GM23338 (cell line): Measurements from ENCODE around the gene CPT1C. TPM values are rescaled to one million over a fixed set of nuclear protein-coding genes. Genes with fewer than 3 reads are reported as not detected.

Source experiments
- ATAC-seq: fragments of 200-7000 bp; cut with Tn5 transposase; 3 replicates; pipeline ENCODE4 v1.9.1; 2020
- DNase-seq: peaks from one replicate; pipeline ENCODE4 v3.0.0-alpha.2; 2015; ENCODE audit warnings: low spot score
- H2AFZ ChIP-seq: fragments of 200-600 bp; sonication (generic); 2 replicates; pipeline ENCODE4 v1.8.0; 2016; ENCODE audit warnings: antibody characterized with exemption, mild to moderate bottlenecking, moderate library complexity
- H3F3A ChIP-seq: fragments of 200-600 bp; sonication (generic); replicated peaks from 2 replicates; pipeline ENCODE4 v1.8.0; 2017; ENCODE audit warnings: antibody characterized with exemption, mixed run types, low read depth
- H3K27ac ChIP-seq: fragments of 200-600 bp; sonication (generic); 2 replicates; pipeline ENCODE4 v1.6.1; 2016; ENCODE audit warnings: low read depth
- H3K27me3 ChIP-seq: fragments of 200-600 bp; sonication (generic); 2 replicates; pipeline ENCODE4 v1.8.0; 2016; ENCODE audit warnings: mild to moderate bottlenecking, mixed run types, moderate library complexity; ENCODE audit not compliant: insufficient read depth
- H3K36me3 ChIP-seq: fragments of 200-600 bp; sonication (generic); 2 replicates; pipeline ENCODE4 v1.8.0; 2016; ENCODE audit warnings: mild to moderate bottlenecking; ENCODE audit not compliant: insufficient read depth
- H3K4me1 ChIP-seq: fragments of 200-600 bp; sonication (generic); 2 replicates; pipeline ENCODE4 v1.8.0; 2016; ENCODE audit warnings: mild to moderate bottlenecking, moderate library complexity; ENCODE audit not compliant: insufficient read depth
- H3K4me2 ChIP-seq: fragments of 200-600 bp; sonication (generic); 2 replicates; pipeline ENCODE4 v1.7.1; 2017; ENCODE audit warnings: mixed run types
- H3K4me3 ChIP-seq: fragments of 200-600 bp; sonication (generic); 2 replicates; pipeline ENCODE4 v1.6.1; 2016; ENCODE audit warnings: mixed run types
- H3K79me2 ChIP-seq: fragments of 200-600 bp; sonication (generic); replicated peaks from 2 replicates; pipeline ENCODE4 v1.8.0; 2017; ENCODE audit warnings: mild to moderate bottlenecking; ENCODE audit not compliant: insufficient read depth
- H3K9me2 ChIP-seq: fragments of 200-600 bp; sonication (generic); 2 replicates; pipeline ENCODE4 v1.8.0; 2017; ENCODE audit not compliant: insufficient read depth
- H4K20me1 ChIP-seq: fragments of 200-600 bp; sonication (generic); replicated peaks from 2 replicates; pipeline ENCODE4 v1.8.0; 2017; ENCODE audit warnings: mild to moderate bottlenecking; ENCODE audit not compliant: insufficient read depth
- H3K27ac Mint-ChIP-seq: 2 replicates; pipeline ENCODE4 v1.8.0; 2020; ENCODE audit warnings: inconsistent platforms, mild to moderate bottlenecking, moderate library complexity, mixed read lengths
- H3K27me3 Mint-ChIP-seq: 3 replicates; pipeline ENCODE4 v1.8.0; 2022; ENCODE audit warnings: low read depth, mild to moderate bottlenecking, moderate library complexity, mixed read lengths, inconsistent platforms; ENCODE audit not compliant: insufficient read depth, poor library complexity
- H3K36me3 Mint-ChIP-seq: 3 replicates; pipeline ENCODE4 v1.8.0; 2021; ENCODE audit warnings: low read depth, mild to moderate bottlenecking, inconsistent platforms, moderate library complexity, mixed read lengths
- H3K4me1 Mint-ChIP-seq: 3 replicates; pipeline ENCODE4 v1.8.0; 2020; ENCODE audit warnings: mild to moderate bottlenecking, inconsistent platforms, mixed read lengths
- H3K4me3 Mint-ChIP-seq: 3 replicates; pipeline ENCODE4 v1.8.0; 2021; ENCODE audit warnings: moderate library complexity, mild to moderate bottlenecking, inconsistent platforms, mixed read lengths
- H3K9me3 Mint-ChIP-seq: 3 replicates; pipeline ENCODE4 v1.8.0; 2020; ENCODE audit warnings: moderate library complexity, mild to moderate bottlenecking, inconsistent platforms, mixed read lengths
- CREB1 ChIP-seq: fragments of 250-450 bp; sonication (Bioruptor Pico); IDR thresholded peaks from 2 replicates; pipeline ENCODE4 v1.5.0; 2020; ENCODE audit warnings: low read depth, mild to moderate bottlenecking, moderate library complexity
- CTCF ChIP-seq, 2 experiments: fragments of 200-600 bp in 1 of 2; sonication (generic) in 1 of 2; conservative IDR thresholded peaks; 2 replicates each; pipeline versions ENCODE4 v1.5.1 to v1.6.1; 2016 to 2017; ENCODE audit warnings: antibody characterized with exemption in 2 of 2, low read depth in 2 of 2, mild to moderate bottlenecking in 2 of 2, moderate library complexity in 1 of 2
- ETS1 ChIP-seq: IDR thresholded peaks from 2 replicates; pipeline ENCODE4 v1.6.1; 2016; ENCODE audit warnings: antibody characterized with exemption
- EZH2 ChIP-seq: fragments of 200-600 bp; sonication (generic); IDR thresholded peaks from one replicate; pipeline ENCODE4 v1.8.0; 2017; ENCODE audit warnings: antibody characterized with exemption, mild to moderate bottlenecking, low read depth; ENCODE audit not compliant: unreplicated experiment
- JUNB ChIP-seq: IDR thresholded peaks from one replicate; pipeline ENCODE4 v1.6.1; 2016; ENCODE audit warnings: antibody characterized with exemption; ENCODE audit not compliant: unreplicated experiment
- NANOG ChIP-seq: IDR thresholded peaks from 2 replicates; pipeline ENCODE4 v1.6.1; 2016; ENCODE audit warnings: antibody characterized with exemption, borderline replicate concordance
- POLR2AphosphoS5 ChIP-seq: IDR thresholded peaks from 2 replicates; pipeline ENCODE4 v1.6.1; 2016; ENCODE audit warnings: antibody characterized with exemption, low read depth
- ZNF114 ChIP-seq: fragments of 250-450 bp; sonication (Bioruptor Pico); IDR thresholded peaks from 2 replicates; pipeline ENCODE4 v1.5.0; 2020; ENCODE audit warnings: mild to moderate bottlenecking, moderate library complexity
- ZNF462 ChIP-seq: fragments of 250-450 bp; sonication (Bioruptor Pico); IDR thresholded peaks from 2 replicates; pipeline ENCODE4 v1.5.0; 2020; ENCODE audit warnings: mild to moderate bottlenecking, moderate library complexity
- long read RNA-seq: library from polyadenylated mRNA; unstranded; transcript quantifications from one replicate; pipeline ENCODE4 v2.0.0, GENCODE V29; 2020; ENCODE audit not compliant: unreplicated experiment
- polyA plus RNA-seq: library from polyadenylated mRNA; unstranded; fragments of >200 nt; fragmentation: Nextera tagmentation; extraction: Ambion mirVana; gene quantifications from 2 replicates; pipeline ENCODE4 v1.2.1, GENCODE V29; 2016
- total RNA-seq: library from RNA; depleted of rRNA; stranded (reverse); fragments of >200 nt; shearing (Covaris generic); gene quantifications from 2 replicates; pipeline ENCODE4 v1.2.3, GENCODE V29; 2014; rRNA removed

Gene CPT1C
- total RNA-seq (46.8 and 63.4 TPM in 2 replicates), polyA plus RNA-seq (77.3 and 79.3 TPM in 2 replicates)
- long read RNA-seq, partial matches to known transcripts, result 9 of 20 reads
- long read RNA-seq, other reads (novel, unspliced or antisense), result 5 of 20 reads

DNA sequence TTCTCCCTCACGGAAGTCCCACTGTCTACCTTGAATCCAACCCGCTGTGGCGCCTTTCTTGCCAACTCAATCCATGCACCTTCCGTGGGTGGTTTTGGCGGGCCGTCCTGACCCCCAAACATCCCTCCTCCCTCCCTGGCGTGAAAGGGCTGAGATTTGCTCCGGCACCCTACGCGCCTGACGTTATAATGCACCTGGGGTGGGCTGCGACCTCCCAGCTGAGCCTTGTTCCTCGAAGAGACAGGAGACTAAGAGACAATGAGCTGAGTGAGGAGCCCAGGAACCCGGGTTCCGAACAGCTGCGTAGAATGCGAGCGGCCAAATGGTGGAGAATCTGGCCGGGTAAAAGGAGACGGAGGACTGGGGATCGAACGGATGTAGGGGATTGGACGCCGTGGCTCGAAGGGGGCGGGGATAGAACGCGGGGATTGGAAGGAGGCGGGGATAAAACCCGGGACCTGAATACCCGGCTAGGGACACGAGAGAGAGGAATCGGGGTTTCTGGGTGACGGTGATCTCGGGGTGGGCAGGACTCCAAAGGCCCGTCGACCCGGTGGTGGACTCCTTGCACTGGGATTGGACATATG, at the start of gene CPT1C:
Gene CPT1C (plus strand): TSS at position 461 of the 587 bp plus-strand sequence. CDS start 1,137 bp downstream, outside the sequence.
- H3K27me3 ChIP-seq, result no peaks in the 10 kb centered on the region
- Mint-ChIP-seq H3K27ac (peak within 1 kb of the TSS; percentile 95), H3K4me1 (peaks cover 37% of the 10 kb centered on the region), H3K4me3 (peak within 1 kb of the TSS; percentile 94), H3K27me3 (peaks cover 31% of the 10 kb centered on the region), H3K36me3 (peaks cover 42% of the 10 kb centered on the region), H3K9me3 (peaks cover 8% of the 10 kb centered on the region)
- H3K4me2 ChIP-seq, result peak within 1 kb of the TSS; percentile 99
- H4K20me1 ChIP-seq, result peaks cover 25% of the 10 kb centered on the region
- H2AFZ ChIP-seq, result no peak within 1 kb of the TSS; the same call in 1 of the 2 replicates
- no peaks in the 10 kb centered on the region for H3K9me2 ChIP-seq
- peaks cover 46% of the 10 kb centered on the region for H3F3A ChIP-seq
- TF ChIP-seq ETS1 (0 out of 2 replicates have a peak, but pooled peaks have one; percentile 13), ZNF114 (CRISPR knock-in tag) (no peak), POLR2AphosphoS5 (peak; percentile 99)
- peak; percentile 66 for ATAC-seq
- H3K36me3 ChIP-seq, result no peaks in the 10 kb centered on the region
- H3K79me2 ChIP-seq, result peaks cover 8% of the 10 kb centered on the region
- H3K27ac ChIP-seq, result peak within 1 kb of the TSS; percentile 76; the same call in 1 of the 2 replicates
- DNase-seq, result peak; percentile 97
- H3K4me3 ChIP-seq, result peak within 1 kb of the TSS; percentile 97
- H3K4me1 ChIP-seq, result peaks cover 25% of the 10 kb centered on the region

DNA sequence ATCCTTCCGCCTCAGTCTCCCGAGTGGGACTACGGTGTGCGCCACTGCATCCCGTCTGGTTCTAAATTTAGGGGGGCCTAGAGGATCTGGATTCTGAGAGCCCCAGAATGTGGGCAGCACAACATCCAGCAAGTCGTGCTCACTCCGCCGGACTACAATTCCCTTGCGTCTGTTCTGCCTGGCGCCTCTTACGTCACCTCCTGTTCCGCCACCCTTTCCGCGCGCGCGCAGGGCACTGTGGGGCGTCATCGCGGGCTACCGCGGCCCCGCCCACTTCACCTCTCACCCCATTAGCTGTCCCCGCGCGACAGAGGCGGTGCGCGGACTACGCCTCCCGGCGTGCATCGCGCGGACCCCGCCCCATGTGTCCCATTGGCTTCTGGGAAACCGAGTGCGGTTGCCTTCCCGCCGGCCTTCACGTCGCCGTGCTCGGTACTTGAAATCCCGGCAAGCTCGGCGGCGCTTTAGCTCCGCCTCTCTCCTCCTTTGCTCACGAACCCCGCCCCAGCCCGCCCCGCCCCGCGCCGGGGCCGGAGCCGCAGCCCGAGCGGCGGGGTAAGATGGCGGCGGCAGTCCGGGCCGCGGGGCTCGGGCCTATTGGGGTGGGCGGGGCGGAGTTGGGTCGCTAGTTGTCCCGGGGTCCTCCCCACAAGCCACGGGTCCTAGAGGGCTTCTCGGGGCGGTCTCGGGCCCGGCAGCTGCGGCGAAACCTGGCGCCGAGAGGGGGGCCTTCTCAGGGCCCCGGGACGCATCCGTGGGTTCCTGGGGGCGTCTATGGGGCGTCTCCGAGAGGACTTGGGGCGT, 49.0 kb upstream of the CPT1C start, which contains the start of gene SCAF1:
Gene SCAF1 (plus strand): TSS at position 522 of the 804 bp plus-strand sequence. CDS start 2,818 bp downstream, outside the sequence.
- Histone ChIP-seq H3K4me3 (peak within 1 kb of the TSS; percentile 100), H4K20me1 (peaks cover 13% of the 10 kb centered on the region), H3K36me3 (no peaks in the 10 kb centered on the region; the same call in 1 of the 2 replicates), H3K27me3 (peaks cover 11% of the 10 kb centered on the region; the same call in 1 of the 2 replicates), H3K4me1 (peaks cover 40% of the 10 kb centered on the region), H3K79me2 (peaks cover 26% of the 10 kb centered on the region), H3F3A (peaks cover 21% of the 10 kb centered on the region), H3K4me2 (peak within 1 kb of the TSS; percentile 90), H3K9me2 (no peaks in the 10 kb centered on the region), H2AFZ (peak within 1 kb of the TSS; percentile 89; the same call in 1 of the 2 replicates), H3K27ac (peak within 1 kb of the TSS; percentile 100)
- DNase-seq, result peak; percentile 99
- peaks cover 36% of the 10 kb centered on the region for H3K27me3 Mint-ChIP-seq
- peaks cover 17% of the 10 kb centered on the region for H3K36me3 Mint-ChIP-seq
- H3K9me3 Mint-ChIP-seq, result no peaks in the 10 kb centered on the region
- H3K4me3 Mint-ChIP-seq, result peak within 1 kb of the TSS; percentile 97
- ATAC-seq, result peak; percentile 31
- H3K4me1 Mint-ChIP-seq, result peaks cover 51% of the 10 kb centered on the region
- peak within 1 kb of the TSS; percentile 100 for H3K27ac Mint-ChIP-seq
- TF ChIP-seq CTCF (conservative IDR thresholded peaks at IDR 0.05; ENCODE audit: low read depth in 2 of 2) (no peak), ZNF462 (CRISPR knock-in tag) (no peak), EZH2 (no peak), POLR2AphosphoS5 (peak; percentile 50; the same call in 1 of the 2 replicates), ZNF114 (CRISPR knock-in tag) (no peak), JUNB (no peak), NANOG (no peak), CREB1 (CRISPR knock-in tag) (peak; percentile 96)
